ENCODE data around the gene RASAL2.
"Not testable (repeated sequence)": the region's sequence is repeated elsewhere in the genome, so short reads cannot be mapped to it uniquely, and the experiment has no call there.

The RASAL2 gene

DNA sequence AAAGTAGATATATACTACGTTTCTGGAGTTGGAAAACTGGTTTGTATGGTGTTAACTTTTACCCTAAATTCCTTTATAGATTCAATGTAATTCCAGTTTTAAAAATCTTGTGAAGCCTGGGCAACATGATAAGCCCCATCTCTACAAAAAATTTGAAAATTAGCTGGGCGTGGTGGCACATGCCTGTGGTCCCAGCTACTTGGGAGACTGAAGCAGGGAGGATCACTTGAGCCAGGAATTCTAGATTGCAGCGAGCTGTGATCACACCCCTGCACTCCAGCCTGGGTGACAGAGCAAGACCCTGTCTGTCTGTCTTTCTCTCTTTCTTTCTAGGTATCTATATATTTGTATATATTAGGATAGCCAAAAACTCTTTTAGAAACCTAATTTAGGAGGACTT is 260.9 kb downstream of the RASAL2 start:
- DNase-seq = no peak

- no peak for DNase-seq
These were observed 262.4 kb downstream of the RASAL2 start for GRCh38 chr1:178356299-178356698.

DNA sequence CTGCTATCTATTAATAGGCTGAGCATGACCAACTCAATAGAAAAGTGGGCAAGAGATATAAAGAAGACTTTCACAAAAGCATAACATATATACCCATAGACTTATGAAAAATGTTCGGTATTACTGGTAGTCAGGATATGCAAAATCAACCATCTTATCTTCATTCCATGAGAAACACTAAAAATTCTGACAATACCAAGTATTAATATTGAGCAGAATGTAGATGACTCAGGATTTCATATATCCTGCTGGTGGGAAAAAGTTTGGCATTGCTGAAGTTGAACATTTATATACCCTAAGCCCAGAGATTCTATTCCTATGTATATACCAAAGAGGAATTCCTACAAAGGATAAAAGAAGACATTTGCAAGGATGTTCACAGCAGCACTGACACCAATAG is 264.6 kb downstream of the RASAL2 start:
- no peak for DNase-seq

DNA sequence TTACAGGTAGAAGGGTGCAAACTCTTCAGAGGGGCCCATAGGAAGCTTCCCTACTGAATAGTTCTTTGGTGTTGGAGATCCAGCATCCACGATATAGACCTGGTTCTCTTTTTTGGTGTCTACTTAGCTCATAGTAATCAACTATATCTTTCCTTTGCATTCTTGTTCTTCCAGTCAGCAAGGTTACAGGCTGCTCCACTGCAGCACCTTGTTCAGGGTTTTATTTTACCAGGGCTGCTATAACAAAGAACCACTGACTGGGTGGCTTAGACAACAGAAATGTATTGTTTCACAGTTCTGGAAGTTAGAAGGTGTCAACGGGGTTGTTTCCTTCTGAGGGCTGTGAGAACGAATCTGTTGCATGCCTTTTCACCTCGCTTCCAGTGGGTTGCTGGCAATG is 266.5 kb downstream of the RASAL2 start:
- DNase-seq = no peak

- DNase-seq = no peak
These were observed 267.9 kb downstream of the RASAL2 start for GRCh38 chr1:178361847-178362246.

DNA sequence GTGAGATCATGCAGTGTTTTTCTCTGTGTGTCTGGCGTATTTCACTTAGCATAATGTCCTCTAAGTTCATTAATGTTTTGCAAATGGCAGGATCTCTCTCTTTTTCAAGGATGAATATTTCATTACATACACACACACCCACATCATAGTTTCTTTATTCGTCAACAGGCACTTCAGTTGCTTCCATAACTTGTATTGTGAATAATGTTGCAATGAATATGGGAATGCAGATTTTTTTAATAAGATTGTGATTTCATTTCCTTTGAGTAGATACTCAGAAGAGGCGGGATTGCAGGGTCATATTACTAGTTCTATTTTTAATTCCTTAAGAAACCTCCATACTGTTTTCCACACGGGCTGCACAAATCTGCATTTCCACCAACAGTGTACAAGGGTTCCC is 268.8 kb downstream of the RASAL2 start:
- DNase-seq = no peak

DNA sequence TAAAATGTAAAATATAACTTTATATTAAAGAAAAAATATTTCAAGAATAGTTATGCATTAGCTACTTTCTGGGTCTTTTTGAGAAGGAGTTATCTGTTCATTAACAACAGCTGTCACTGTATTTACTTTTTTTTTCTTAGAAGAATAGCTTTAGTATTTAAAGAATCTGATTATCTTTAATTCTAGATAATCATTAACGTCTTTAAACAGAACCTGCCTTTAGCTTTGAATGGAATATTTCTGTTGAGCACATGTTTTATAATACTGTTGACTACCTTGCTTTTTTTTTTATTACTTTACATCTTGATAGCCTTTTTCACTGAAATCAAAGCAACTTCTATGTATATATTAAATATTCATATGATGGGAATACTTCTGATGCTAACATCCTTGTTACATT is 270.9 kb downstream of the RASAL2 start:
- DNase-seq = no peak

DNA sequence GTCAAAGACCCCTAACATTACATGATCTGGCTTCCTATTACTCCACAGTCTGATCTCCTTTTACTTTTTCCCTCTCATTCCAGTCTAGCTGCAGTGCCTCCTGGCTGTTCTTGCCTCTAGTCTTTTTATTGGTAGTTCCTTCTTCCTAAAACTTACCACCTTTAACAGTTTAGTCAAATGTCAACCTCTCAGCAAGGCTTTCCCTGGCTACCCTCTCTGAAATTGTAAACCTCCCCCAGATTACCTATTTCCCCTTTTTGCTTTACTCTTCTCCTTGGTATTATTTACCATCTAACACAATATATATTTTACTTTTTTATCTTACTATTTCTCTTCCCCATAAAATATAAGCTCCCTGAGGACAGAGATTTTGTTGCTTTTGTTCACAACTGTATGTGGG is 273.2 kb downstream of the RASAL2 start:
- no peak for DNase-seq

- DNase-seq = no peak
These were observed 274.3 kb downstream of the RASAL2 start for GRCh38 chr1:178368208-178368607.

DNA sequence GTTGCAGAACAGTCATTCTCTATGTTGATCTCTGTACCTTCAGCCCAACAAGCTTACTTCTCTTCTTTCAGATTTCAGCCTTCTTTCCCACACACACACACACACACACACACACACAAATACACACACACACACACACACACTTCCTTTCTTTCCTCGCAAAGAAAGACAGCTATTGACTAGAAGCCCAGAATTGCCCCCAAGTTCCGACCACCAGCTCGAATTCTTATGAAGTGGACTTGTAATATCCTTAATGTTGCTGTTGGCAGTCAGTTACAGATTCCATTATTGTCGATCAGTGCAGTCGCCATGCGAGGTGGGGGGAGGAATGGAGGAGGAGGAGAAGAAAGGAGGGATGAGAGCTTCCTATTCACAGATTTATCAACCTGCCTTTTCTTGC is 277.3 kb downstream of the RASAL2 start:
- no peak for DNase-seq

DNA sequence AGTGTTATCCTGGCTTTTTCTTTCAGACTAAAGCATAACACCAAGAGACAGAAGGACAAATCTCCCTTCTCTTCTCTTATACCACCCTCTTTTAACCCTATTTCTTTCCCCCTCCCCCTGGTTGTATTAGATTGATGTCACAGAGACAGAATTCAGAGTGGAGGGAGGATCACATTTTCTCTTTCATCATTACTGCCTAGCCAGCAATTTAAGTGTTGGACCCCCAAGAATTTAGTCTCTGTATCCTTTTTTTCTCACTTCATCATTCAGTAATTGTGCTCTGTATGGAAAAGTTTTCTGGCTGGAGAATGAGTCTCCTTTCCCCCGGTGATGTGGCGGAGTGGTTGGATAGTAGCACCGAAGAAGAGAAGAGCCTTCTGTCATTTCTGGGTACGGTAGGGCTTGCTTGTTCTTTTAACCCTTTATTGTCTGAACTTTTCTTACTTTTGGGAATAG is 278.1 kb downstream of the RASAL2 start:
- DNase-seq = no peak

- DNase-seq = no peak
These were observed 280.1 kb downstream of the RASAL2 start for GRCh38 chr1:178374016-178374415.

- DNase-seq = no peak
These were observed 282.1 kb downstream of the RASAL2 start for GRCh38 chr1:178376008-178376407.

- no peak for DNase-seq
These were observed 285.9 kb downstream of the RASAL2 start for GRCh38 chr1:178379807-178380206.

DNA sequence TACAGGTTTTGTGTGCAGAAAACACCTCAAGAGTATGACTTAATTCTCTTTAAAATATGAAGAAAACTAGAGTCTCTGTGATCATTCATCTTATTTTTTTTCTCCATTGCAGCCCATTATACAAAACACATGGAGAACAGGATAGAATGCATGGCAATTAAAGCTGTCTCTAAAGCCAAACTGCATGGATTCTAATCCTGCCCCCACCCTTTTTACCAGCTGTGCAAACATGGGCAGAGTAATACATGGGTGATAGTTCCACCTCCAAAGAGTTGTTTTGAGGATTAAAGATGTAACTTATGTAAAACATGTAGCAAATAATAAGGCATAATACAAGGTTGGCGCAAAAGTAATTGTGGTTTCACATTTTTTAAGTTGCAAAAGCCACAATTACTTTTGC is 288.5 kb downstream of the RASAL2 start:
- DNase-seq = no peak

GRCh38 chr1:178385662-178386061 is 291.8 kb downstream of the RASAL2 start:
- no peak for DNase-seq

DNA sequence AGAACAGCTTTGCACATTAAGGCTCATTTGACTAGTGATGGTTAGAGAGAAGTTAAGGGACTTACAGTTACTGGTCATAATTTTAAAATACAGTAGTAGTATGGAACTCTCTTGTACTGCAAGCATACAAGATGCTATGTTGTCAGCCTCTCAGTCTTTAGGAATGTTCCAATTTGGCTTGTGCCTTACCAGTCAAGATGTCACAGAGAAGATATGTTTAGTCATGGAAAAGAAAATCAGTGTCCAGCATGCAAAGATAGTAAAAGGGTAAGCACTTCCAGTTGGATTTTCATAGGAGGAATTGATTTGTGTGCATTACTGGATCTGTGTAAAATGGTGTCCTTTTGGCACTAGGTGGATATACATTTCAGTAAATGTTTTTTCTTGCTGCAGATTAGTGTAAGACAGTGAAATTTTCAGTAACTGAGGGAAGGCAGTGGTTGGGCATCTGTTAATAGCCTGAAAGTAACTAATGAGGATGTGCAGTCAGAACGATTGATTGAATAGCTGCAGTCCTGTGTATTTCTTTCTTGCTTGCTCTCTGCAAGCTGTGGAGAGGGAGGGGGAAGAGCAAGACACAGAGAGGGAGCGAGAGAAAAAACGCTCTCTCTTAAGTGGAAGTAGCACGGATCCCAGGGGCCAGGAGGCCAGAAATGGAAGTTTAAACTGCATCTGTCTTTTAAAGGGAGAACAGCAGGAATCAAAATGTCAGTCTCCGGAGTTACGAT is 294.7 kb downstream of the RASAL2 start:
- no peak for DNase-seq

DNA sequence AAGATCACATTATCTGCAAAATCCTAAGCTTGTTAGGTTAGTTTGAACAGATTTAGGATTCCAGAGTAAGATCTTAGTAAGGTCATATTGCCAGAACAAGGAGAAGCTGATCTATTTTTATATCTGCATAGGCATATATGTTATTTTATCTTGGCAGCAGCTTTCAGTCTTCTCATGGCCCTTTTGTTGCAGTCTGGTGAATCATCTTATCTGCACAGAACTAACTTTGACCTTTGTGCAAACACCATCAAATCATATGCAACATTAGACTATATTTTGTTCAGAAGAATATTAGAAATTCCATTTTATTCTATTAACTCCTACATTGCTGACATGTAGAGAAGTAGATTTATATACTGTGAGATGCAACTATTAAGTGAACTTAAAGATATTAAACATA is 295.5 kb downstream of the RASAL2 start:
- no peak for DNase-seq

- not testable (repeated sequence) for DNase-seq
These were observed 296.4 kb downstream of the RASAL2 start for GRCh38 chr1:178390280-178390679.

- no peak for DNase-seq
These were observed 299.5 kb downstream of the RASAL2 start for GRCh38 chr1:178393370-178393769.

DNA sequence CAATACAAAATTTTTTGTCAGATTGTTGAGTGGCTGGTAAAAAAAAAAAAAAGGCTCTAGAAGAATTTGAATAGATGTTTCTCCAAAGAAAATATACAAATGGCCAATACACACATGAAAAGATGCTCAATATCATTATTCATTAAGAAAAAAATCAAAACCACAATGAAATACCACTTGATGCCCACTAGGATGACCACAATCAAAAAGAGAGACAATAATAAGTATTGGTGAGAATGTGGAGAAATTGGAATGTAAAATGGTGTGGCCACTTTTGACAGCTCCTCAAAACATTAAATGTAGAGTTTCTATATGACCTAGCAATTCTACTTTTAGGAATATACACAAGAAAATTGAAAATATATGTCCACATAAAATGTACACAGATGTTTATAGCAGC is 302.9 kb downstream of the RASAL2 start:
- DNase-seq = no peak

GRCh38 chr1:178397678-178398077 is 303.8 kb downstream of the RASAL2 start:
- no peak for DNase-seq

DNA sequence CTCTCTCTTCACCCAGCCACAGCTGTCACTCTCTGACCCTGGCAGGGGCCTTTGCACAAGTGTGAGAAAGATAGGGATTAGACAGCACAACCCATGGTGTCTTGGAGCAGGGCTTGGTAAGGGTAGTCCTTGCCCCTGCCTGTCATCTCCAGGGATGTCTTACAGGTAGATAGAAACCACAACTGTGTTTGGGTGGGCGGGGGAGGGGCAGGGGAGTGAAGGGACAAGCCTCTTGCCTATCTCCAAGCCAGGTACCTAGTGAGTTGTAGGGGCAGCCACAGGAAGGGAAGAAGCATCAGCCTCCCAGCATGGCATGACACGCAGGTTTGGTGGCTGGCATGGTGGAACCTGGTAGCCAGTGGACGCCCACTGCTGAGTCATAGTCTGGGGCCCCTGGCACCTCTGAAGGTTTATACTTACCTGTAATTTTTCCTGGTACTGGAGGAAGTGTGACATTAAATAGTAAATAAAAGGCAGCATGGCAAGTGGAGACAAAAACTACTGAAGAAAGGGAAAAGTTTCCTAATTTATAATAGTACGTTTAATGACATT is 305.3 kb downstream of the RASAL2 start:
- no peak for DNase-seq

DNA sequence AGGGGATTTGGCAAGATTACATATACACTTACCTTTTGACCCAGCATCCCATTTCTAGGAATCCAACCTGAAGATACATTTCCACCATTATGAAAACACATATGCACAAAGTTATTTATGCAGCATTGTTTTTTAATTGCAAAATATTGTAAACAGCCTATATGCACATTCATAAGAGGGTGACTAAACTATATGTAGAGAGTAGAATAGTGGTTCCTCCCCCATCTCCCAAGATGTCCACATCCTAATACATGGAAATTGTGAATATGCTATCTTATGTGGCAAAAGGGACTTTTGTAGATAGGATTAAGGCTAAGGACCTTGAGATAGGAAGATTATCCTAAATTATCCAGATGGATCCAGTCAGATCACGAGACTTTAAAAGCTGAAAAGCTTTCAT is 311.2 kb downstream of the RASAL2 start:
- DNase-seq = no peak

DNA sequence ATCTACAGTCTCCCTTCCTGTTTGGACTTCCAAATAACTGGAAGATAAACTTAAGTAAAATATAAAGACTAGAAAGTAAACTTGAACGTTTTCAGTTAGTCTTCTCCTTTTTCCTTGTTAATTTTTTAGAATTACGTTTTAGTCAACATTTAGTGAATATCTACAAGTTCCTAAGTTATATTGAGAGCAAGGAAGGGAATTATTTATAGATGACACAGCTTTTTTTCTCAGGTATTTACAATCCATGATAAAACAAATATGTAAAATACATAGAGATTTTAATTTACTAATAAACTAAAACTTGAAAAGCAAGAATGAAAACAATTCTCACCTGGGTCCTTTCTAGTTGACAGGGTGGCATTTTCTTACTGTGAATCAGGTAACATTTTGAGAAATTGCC is 313.3 kb downstream of the RASAL2 start:
- DNase-seq = no peak
